Stomach (tissue), 9 donors: ENCODE measurements around the gene DLD. TPM values are rescaled to one million over a fixed set of nuclear protein-coding genes. Genes with fewer than 3 reads are reported as not detected.
A peak's percentile ranks its signal among the peaks of the same experiment; 100 is the strongest.
"Not testable (repeated sequence)": the region's sequence is repeated elsewhere in the genome, so short reads cannot be mapped to it uniquely, and the experiment has no call there.

Source experiments
- DNase-seq, 2 donors: peaks; one replicate each; pipeline versions ENCODE4 v3.0.0 to v3.0.0-alpha.2; 2013 to 2019
- H3K27ac ChIP-seq, 5 donors: fragments of 200-600 bp in 4 of 5; sonication (generic) in 4 of 5; one replicate each; pipeline ENCODE4 v1.5.1; 2013 to 2019; ENCODE audit warnings: mild to moderate bottlenecking in 1 of 5, moderate library complexity in 1 of 5
- H3K27me3 ChIP-seq, 3 donors: fragments of 200-600 bp; sonication (generic); one replicate each; pipeline ENCODE4 v1.5.1; 2017 to 2019; ENCODE audit warnings: mixed run types in 1 of 3
- H3K36me3 ChIP-seq, 4 donors: fragments of 200-600 bp; sonication (generic); 1 replicate in 3 of 4; 2 replicates in 1 of 4; pipeline ENCODE4 v1.5.1; 2016 to 2019
- H3K4me1 ChIP-seq, 4 donors: fragments of 200-600 bp; sonication (generic); one replicate each; pipeline ENCODE4 v1.5.1; 2016 to 2019
- H3K4me3 ChIP-seq, 4 donors: fragments of 200-600 bp; sonication (generic) in 3 of 4; one replicate each; pipeline ENCODE4 v1.5.1; 2016 to 2019; ENCODE audit warnings: mild to moderate bottlenecking in 1 of 4
- H3K9me3 ChIP-seq, 4 donors: fragments of 200-600 bp; sonication (generic); one replicate each; pipeline ENCODE4 v1.5.1; 2016 to 2019
- EP300 ChIP-seq: sonication (generic); formaldehyde crosslinking; IDR thresholded peaks from one replicate; pipeline ENCODE4 v1.6.1; 2017; ENCODE audit warnings: antibody characterized with exemption
- POLR2A ChIP-seq, 4 donors: fragments of 450-650 bp; IDR thresholded peaks; one replicate each; pipeline ENCODE4 v1.6.1; 2016; ENCODE audit warnings: antibody characterized with exemption in 4 of 4, control low read depth in 2 of 4, mild to moderate bottlenecking in 1 of 4, moderate library complexity in 1 of 4
- POLR2AphosphoS5 ChIP-seq, 3 donors: sonication (generic); formaldehyde crosslinking; IDR thresholded peaks; one replicate each; pipeline ENCODE4 v1.6.1; 2016; ENCODE audit warnings: antibody characterized with exemption in 3 of 3
- WGBS, 5 donors: extraction: QIAGEN DNeasy Blood & Tissue Kit in 3 of 5; methylation state at CpG; one replicate each; pipeline versions ENCODE4 v1.1.5 to v1.1.7; 2013 to 2018; 5-methylcytosine and 5-hydroxymethylcytosine counted together
- intact Hi-C: fragments of 100-400 bp; cut with DNase I; formaldehyde crosslinking; loops from one replicate; pipeline ENCODE4 v1.15.1; 2023; ENCODE audit warnings: low total_unique reads
- polyA plus RNA-seq, 3 donors: library from polyadenylated mRNA; stranded (reverse); fragments of 200-250 nt; gene quantifications; one replicate each; pipeline ENCODE4 v1.2.3, GENCODE V29; 2013
- total RNA-seq, 5 donors: library from RNA; depleted of rRNA; stranded (reverse); fragments of >200 nt; gene quantifications; one replicate each; pipeline versions ENCODE4 v1.1.0 to v1.2.3, GENCODE V29; 2014 to 2016
- TF ChIP-seq, protein P1 (sequence below), 7 experiments: fragments of 450-650 bp in 4 of 7; fragments of 200-600 bp in 3 of 7; sonication (generic) in 3 of 7; IDR thresholded peaks; one replicate each; pipeline ENCODE4 v1.5.1; 2016 to 2019; ENCODE audit warnings: antibody characterized with exemption in 7 of 7, control low read depth in 2 of 7, mild to moderate bottlenecking in 1 of 7
- donor health status: healthy with polysubstance abuse.
- donor health status: Bipolar disorder and iron deficiency.
- donor health status: healthy.

DLD gene
- total and polyA plus RNA-seq, 8 donors, result 24.6 to 173 (median 88.2) TPM

DNA sequence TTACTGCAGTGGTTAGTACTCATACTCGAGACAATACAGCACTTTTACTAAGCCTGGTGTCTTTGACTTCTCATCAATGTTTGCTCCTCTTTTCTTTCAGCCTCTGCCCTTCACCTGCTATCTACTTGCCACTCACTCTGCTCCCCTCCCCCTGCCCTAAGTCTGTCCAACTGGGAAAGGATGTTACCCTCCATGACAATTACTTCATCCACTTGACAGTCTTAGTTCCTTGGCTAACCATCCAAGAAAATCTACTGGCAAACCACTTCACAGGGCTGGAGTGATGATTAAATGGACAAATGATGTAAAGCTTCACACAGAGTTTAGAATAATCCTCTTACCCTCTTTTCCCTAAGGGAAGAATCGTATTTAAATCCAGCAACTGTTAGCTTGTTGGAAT lies 8.2 kb upstream of the DLD start:
- intact Hi-C loops, result no loop called here
- H3K4me3 ChIP-seq, result no peak overlapping the region
- H3K36me3 ChIP-seq, result no peaks in the 10 kb centered on the region
- no peaks in the 10 kb centered on the region for H3K27me3 ChIP-seq
- H3K27ac ChIP-seq, result no peak overlapping the region
- no peaks in the 10 kb centered on the region for H3K9me3 ChIP-seq
- H3K4me1 ChIP-seq, result peaks cover 0 to 9% (median 4%) of the 10 kb centered on the region in 4 donors
- TF ChIP-seq, protein P1, sequence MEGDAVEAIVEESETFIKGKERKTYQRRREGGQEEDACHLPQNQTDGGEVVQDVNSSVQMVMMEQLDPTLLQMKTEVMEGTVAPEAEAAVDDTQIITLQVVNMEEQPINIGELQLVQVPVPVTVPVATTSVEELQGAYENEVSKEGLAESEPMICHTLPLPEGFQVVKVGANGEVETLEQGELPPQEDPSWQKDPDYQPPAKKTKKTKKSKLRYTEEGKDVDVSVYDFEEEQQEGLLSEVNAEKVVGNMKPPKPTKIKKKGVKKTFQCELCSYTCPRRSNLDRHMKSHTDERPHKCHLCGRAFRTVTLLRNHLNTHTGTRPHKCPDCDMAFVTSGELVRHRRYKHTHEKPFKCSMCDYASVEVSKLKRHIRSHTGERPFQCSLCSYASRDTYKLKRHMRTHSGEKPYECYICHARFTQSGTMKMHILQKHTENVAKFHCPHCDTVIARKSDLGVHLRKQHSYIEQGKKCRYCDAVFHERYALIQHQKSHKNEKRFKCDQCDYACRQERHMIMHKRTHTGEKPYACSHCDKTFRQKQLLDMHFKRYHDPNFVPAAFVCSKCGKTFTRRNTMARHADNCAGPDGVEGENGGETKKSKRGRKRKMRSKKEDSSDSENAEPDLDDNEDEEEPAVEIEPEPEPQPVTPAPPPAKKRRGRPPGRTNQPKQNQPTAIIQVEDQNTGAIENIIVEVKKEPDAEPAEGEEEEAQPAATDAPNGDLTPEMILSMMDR (IDR thresholded peaks at IDR 0.05), result no peak
- TF ChIP-seq POLR2A (IDR thresholded peaks at IDR 0.05), result no peak
- no peak for TF ChIP-seq EP300
- TF ChIP-seq POLR2AphosphoS5 (IDR thresholded peaks at IDR 0.05), result no peak
- WGBS, 5 donors, result 61 to 80% (median 73%) methylated on average over 2 of the region's 2 CpGs
- DNase-seq, result no peak

DNA sequence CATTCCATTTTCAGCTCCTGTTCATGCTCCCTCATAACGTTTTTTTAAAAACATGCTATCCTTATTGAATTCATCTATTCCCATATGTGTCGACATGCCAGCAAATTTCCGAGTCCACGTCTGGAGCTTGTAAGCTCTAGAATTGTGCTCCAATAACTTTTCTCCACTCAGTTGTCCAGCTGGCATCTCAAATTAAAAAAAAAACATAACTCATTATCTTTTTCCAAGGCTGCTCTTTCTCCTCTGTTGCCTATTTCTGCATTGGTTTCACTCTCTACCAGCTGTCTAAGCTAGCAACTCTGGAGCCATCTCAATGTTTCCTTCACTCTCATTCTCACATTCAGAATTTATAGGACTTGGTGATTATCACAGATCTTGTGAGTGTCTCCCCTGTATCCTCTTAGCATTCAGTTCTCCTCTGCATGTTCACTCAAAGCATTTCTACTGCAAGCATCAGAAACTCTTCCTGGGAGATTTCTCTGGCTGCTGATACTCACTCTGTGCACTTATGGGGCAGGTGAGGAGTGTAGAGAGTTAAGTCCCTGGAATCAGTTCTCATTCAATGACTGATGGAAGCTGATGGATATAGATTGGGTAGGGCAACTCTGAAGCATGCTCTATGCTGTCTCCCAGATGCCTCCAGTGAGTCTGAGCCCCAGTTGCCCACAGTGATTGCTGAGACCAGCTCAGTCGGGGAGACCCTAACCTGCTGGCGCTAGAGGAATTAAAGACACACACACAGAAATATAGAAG lies 6.7 kb upstream of the DLD start:
- Histone ChIP-seq H3K27ac (no peak overlapping the region), H3K4me3 (no peak overlapping the region), H3K36me3 (no peaks in the 10 kb centered on the region), H3K9me3 (no peaks in the 10 kb centered on the region), H3K4me1 (peaks cover 0 to 7% (median 3%) of the 10 kb centered on the region in 4 donors), H3K27me3 (no peaks in the 10 kb centered on the region)
- intact Hi-C loops, result no loop called here
- WGBS, 5 donors, result 71 to 81% (median 75%) methylated on average over 6 of the region's 6 CpGs
- no peak for TF ChIP-seq EP300
- DNase-seq, result no peak

DNA sequence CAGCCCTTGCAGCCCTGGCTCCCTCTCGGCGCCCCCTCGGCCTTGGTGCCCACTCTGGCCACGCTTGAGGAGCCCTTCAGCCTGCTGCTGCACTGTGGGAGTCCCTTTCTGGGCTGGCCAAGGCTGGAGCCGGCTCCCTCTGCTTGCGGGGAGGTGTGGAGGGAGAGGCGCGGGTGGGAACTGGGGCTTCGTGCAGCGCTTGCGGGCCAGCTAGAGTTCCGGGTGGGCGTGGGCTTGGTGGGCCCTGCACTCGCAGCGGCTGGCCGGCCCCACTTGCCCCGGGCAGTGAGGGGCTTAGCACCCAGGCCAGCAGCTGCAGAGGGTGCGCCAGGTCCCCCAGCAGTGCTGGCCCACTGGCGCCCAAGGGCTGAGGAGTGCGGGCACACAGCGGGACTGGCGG lies 3.2 kb upstream of the DLD start:
- intact Hi-C loops, DNase-seq: not testable (repeated sequence)
- 89 to 96% (median 94%) methylated on average over 12 to 22 of the region's 22 CpGs for WGBS, 5 donors

GRCh38 chr7:107889992-107890391 lies 991 bp upstream of the DLD start:
- H3K9me3 ChIP-seq, result no peaks in the 10 kb centered on the region
- H3K27ac ChIP-seq, result peak overlapping the region in 4 of 5 donors; percentile 94 to 99 (median 96)
- H3K4me3 ChIP-seq, result no peak overlapping the region
- WGBS, 5 donors, result 50 to 82% (median 72%) methylated on average over 2 to 3 of the region's 3 CpGs
- no peak for DNase-seq
- peaks cover under 1 to 16% (median 7%) of the 10 kb centered on the region in 4 donors for H3K36me3 ChIP-seq
- TF ChIP-seq EP300 (no peak), POLR2A (IDR thresholded peaks at IDR 0.05) (no peak), POLR2AphosphoS5 (IDR thresholded peaks at IDR 0.05) (no peak)
- TF ChIP-seq, protein P1 (IDR thresholded peaks at IDR 0.05), result no peak
- intact Hi-C loops, result no loop called here
- no peaks in the 10 kb centered on the region for H3K27me3 ChIP-seq
- H3K4me1 ChIP-seq, result peaks cover 19 to 42% (median 27%) of the 10 kb centered on the region in 4 donors

More for the DNA sequence above, 3.2 kb upstream of the DLD start:
- not testable (repeated sequence) for H3K36me3 ChIP-seq, H3K27ac ChIP-seq, H3K9me3 ChIP-seq, H3K4me3 ChIP-seq, H3K27me3 ChIP-seq
- H3K4me1 ChIP-seq, result peaks cover 5 to 20% (median 11%) of the 10 kb centered on the region in 4 donors

GRCh38 chr7:107890493-107890961 lies 456 bp upstream of the DLD start:
- intact Hi-C loops, result no loop called here
- Histone ChIP-seq H3K9me3 (no peaks in the 10 kb centered on the region), H3K27ac (peak overlapping the region; percentile 94 to 99 (median 96)), H3K36me3 (peaks cover 6 to 21% (median 12%) of the 10 kb centered on the region in 4 donors), H3K4me1 (peaks cover 19 to 47% (median 29%) of the 10 kb centered on the region in 4 donors), H3K27me3 (no peaks in the 10 kb centered on the region), H3K4me3 (peak overlapping the region; percentile 49 to 79 (median 66))
- TF ChIP-seq POLR2AphosphoS5 (IDR thresholded peaks at IDR 0.05), result no peak
- DNase-seq, result no peak
- 1 to 3% (median 3%) methylated on average over 7 of the region's 7 CpGs for WGBS, 5 donors
